Measurements from ENCODE around the gene MPZL1.
"Not testable (repeated sequence)": the region's sequence is repeated elsewhere in the genome, so short reads cannot be mapped to it uniquely, and the experiment has no call there.

Gene MPZL1

DNA sequence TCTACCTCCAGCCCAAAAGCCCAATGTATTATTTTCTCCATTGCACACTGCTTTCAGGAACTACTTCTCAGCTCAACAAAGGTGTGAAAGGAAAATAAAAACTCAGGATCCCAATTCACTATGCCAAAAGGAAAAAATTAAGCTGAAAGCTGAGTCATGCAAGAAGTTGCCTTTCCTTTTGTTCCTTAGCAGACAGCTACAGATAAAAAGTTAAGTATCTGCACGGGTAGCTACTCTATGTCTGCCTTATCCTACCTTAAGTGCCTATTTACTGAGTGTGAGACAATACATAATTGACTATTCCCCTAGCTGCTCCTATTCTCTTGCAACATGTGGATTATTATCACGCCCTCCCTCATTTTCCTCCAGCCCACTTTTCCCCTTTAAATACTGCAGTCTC lies 108.1 kb downstream of the MPZL1 start:
- Histone ChIP-seq H3K4me3 (ENCODE audit: low read length) (no peak overlapping the region), H3K9me3 (ENCODE audit: low read length) (no peaks in the 10 kb centered on the region), H3K27me3 (ENCODE audit: insufficient read depth, low read length) (peaks cover 3% of the 10 kb centered on the region), H3K36me3 (ENCODE audit: insufficient read depth, low read length) (no peaks in the 10 kb centered on the region), H3K4me1 (ENCODE audit: insufficient read depth, low read length) (no peaks in the 10 kb centered on the region), H2AFZ (ENCODE audit: low read depth, low read length) (no peak overlapping the region)

DNA sequence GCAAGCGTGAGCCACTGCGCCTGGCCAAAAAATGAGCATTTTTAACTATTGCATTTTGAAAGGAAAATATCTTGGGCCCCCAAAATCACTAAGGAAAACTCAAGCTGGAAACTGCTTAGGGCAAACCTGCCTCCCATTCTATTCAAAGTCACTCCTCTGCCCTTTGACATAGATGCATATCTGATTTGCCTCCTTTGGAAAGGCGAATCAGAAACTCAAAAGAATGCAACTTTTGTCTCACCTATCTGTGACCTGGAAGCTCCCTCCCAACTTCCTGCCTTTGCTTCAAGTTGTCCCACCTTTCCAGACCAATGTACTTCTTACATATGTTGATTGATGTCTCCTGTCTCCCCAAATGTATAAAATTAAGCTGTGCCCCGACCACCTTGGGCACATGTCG lies 108.9 kb downstream of the MPZL1 start:
- not testable (repeated sequence) for H3K9me3 ChIP-seq (ENCODE audit: low read length); H3K27me3 ChIP-seq (ENCODE audit: insufficient read depth, low read length); H2AFZ ChIP-seq (ENCODE audit: low read depth, low read length); H3K4me3 ChIP-seq (ENCODE audit: low read length); H3K4me1 ChIP-seq (ENCODE audit: insufficient read depth, low read length); H3K36me3 ChIP-seq (ENCODE audit: insufficient read depth, low read length)

DNA sequence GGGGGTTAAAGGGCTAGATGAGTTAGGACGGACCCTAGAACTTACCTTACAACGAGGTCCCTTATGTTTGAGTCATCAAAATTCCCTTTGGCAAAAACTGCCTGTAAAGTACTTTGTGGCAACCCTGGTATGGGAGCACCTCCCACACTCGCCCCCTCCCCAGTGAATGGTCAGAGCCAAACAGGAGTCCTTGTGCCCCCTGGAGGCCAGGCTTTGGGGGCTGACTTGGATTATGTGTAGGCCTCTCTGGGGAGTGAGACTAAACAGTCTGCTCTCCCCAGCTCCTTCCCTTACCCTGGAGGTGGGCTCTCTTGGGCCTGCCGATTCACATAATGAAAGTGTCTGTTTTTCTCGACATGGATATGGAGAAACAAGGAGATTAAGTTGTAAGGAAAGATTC lies 110.9 kb downstream of the MPZL1 start:
- Histone ChIP-seq H2AFZ (ENCODE audit: low read depth, low read length) (no peak overlapping the region), H3K36me3 (ENCODE audit: insufficient read depth, low read length) (no peaks in the 10 kb centered on the region), H3K4me3 (ENCODE audit: low read length) (no peak overlapping the region), H3K4me1 (ENCODE audit: insufficient read depth, low read length) (no peaks in the 10 kb centered on the region), H3K9me3 (ENCODE audit: low read length) (no peaks in the 10 kb centered on the region), H3K27me3 (ENCODE audit: insufficient read depth, low read length) (no peaks in the 10 kb centered on the region)

DNA sequence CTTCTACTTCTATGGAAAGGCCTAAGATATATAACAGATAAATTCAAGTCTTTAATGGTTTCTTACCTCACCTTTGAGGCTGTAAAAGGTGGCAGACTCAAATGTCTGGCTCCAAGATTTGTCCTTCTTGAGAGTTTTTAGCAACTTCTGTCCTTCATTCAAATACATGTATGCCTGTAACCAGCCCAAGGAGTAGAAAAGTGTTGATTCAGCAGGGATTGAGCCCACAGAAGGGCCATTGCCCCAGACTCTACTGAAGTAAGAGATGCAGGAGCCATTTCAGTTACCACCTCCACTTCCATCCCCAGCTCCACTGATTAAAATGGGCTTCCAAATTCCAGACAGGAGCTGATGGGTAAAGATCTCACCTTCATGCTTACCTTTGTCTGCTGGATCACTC lies 112.1 kb downstream of the MPZL1 start:
- H3K4me3 ChIP-seq (ENCODE audit: low read length) = no peak overlapping the region

DNA sequence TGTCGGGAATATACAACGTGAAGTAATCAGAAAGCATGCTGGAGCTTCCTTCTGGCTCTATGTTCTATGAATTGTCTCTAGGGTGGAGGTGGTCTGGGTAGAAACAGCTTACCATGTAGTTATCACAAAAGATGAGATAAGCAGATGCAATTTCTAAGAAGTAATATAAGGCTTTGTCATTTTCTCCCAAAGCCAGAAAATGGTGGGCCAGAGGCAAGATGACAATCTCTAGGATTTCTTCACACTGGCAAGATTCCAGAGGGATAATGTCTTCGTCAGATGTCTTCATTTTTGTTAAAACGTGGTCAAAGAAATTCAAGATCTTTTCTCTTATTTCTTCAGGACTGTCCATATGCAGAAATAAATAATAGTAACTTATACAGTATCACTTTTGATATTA lies 114.4 kb downstream of the MPZL1 start:
- no peaks in the 10 kb centered on the region for H3K27me3 ChIP-seq (ENCODE audit: insufficient read depth, low read length)
- no peak overlapping the region for H2AFZ ChIP-seq (ENCODE audit: low read depth, low read length)
- H3K9me3 ChIP-seq (ENCODE audit: low read length) = no peaks in the 10 kb centered on the region
- no peak overlapping the region for H3K4me3 ChIP-seq (ENCODE audit: low read length)
- no peaks in the 10 kb centered on the region for H3K36me3 ChIP-seq (ENCODE audit: insufficient read depth, low read length)
- H3K4me1 ChIP-seq (ENCODE audit: insufficient read depth, low read length) = no peaks in the 10 kb centered on the region

More for the DNA sequence above, 112.1 kb downstream of the MPZL1 start:
- H3K4me1 ChIP-seq (ENCODE audit: insufficient read depth, low read length) = no peaks in the 10 kb centered on the region
- H2AFZ ChIP-seq (ENCODE audit: low read depth, low read length) = no peak overlapping the region
- no peaks in the 10 kb centered on the region for H3K27me3 ChIP-seq (ENCODE audit: insufficient read depth, low read length)
- no peaks in the 10 kb centered on the region for H3K36me3 ChIP-seq (ENCODE audit: insufficient read depth, low read length)
- no peaks in the 10 kb centered on the region for H3K9me3 ChIP-seq (ENCODE audit: low read length)

DNA sequence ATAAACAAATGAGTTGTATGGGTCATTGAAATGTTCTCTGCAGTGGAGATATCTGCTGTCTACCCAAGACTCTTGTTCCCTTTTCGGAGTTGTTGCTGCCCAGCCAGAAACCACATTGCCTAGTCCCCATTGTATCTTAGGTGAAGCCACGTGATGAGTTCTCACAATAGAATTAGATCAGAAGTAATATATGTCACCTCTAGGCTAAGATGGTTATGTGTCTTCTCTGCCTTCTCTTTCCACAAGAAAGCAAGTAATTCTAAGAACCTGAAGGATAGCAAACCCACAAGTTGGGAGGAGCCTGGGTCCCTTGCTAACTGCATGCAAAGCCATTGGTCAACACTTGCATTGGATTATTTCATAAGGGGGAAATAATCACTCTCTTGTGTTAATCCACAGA lies 115.5 kb downstream of the MPZL1 start:
- Histone ChIP-seq H3K27me3 (ENCODE audit: insufficient read depth, low read length) (no peaks in the 10 kb centered on the region), H2AFZ (ENCODE audit: low read depth, low read length) (no peak overlapping the region), H3K4me1 (ENCODE audit: insufficient read depth, low read length) (no peaks in the 10 kb centered on the region), H3K4me3 (ENCODE audit: low read length) (no peak overlapping the region), H3K36me3 (ENCODE audit: insufficient read depth, low read length) (no peaks in the 10 kb centered on the region), H3K9me3 (ENCODE audit: low read length) (no peaks in the 10 kb centered on the region)

DNA sequence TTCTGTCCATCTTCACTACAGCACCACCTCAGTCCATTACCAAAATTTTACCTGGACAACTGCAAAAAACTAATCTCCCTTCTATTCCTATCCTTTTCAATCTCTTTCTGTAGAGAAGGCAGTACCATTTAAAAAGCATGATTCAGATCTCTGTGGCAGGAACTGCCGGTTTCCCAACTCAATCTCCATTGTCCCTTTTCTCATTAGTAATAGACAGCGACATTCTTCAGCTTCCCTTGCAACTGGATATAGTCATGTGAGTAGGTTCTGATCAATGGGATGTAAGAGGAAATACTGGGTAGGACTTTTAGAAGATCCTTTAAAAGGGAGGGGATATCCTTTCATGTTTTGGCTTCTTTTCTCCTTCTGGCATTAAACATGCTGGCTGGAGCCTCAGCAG lies 117.2 kb downstream of the MPZL1 start:
- Histone ChIP-seq H3K4me3 (ENCODE audit: low read length) (no peak overlapping the region), H3K4me1 (ENCODE audit: insufficient read depth, low read length) (no peaks in the 10 kb centered on the region), H2AFZ (ENCODE audit: low read depth, low read length) (no peak overlapping the region), H3K27me3 (ENCODE audit: insufficient read depth, low read length) (no peaks in the 10 kb centered on the region), H3K9me3 (ENCODE audit: low read length) (no peaks in the 10 kb centered on the region), H3K36me3 (ENCODE audit: insufficient read depth, low read length) (no peaks in the 10 kb centered on the region)
